Measurements from ENCODE around the gene NECTIN1.

Gene NECTIN1

GRCh38 chr11:119755356-119756071 is 26.5 kb upstream of the NECTIN1 start:
- CTCF ChIA-PET, result interaction anchor here (0.8 to 14.3 kb wide), 3 partner anchors 12 to 26 kb away, joined by 3 to 78 read pairs (median 3); partner anchors contain the start of gene NECTIN1
- DNase-seq (ENCODE audit: extremely low spot score), result no peak

GRCh38 chr11:119754656-119755355 is 25.8 kb upstream of the NECTIN1 start:
- TF ChIP-seq CTCF (IDR thresholded peaks at IDR 0.05; ENCODE audit: control extremely low read depth, extremely low read depth, low read depth, missing control alignments), result no peak
- POLR2A ChIA-PET, result no interaction called here
- CTCF ChIA-PET, result interaction anchor here (0.8 to 14.3 kb wide), 3 partner anchors 11 to 25 kb away, joined by 3 to 78 read pairs (median 3); partner anchors contain the start of gene NECTIN1
- DNase-seq (ENCODE audit: extremely low spot score), result no peak

More at GRCh38 chr11:119755356-119756071, 26.5 kb upstream of the NECTIN1 start:
- no peak for TF ChIP-seq CTCF (IDR thresholded peaks at IDR 0.05; ENCODE audit: control extremely low read depth, extremely low read depth, low read depth, missing control alignments)
- POLR2A ChIA-PET, result no interaction called here

- DNase-seq (ENCODE audit: extremely low spot score), result no peak
- TF ChIP-seq CTCF (IDR thresholded peaks at IDR 0.05; ENCODE audit: control extremely low read depth, extremely low read depth, low read depth, missing control alignments), result no peak
- POLR2A ChIA-PET, result no interaction called here
- CTCF ChIA-PET, result interaction anchor here (3.2 to 14.3 kb wide), 2 partner anchors 12 to 25 kb away, joined by 14 to 78 read pairs; partner anchors contain the start of gene NECTIN1
Measured at GRCh38 chr11:119754199-119754598, 25.2 kb upstream of the NECTIN1 start.

- DNase-seq (ENCODE audit: extremely low spot score), result no peak
- TF ChIP-seq CTCF (IDR thresholded peaks at IDR 0.05; ENCODE audit: control extremely low read depth, extremely low read depth, low read depth, missing control alignments), result no peak
- ChIA-PET CTCF (interaction anchor here (0.6 to 14.3 kb wide), 6 partner anchors 10 to 356 kb away, joined by 3 to 78 read pairs (median 4); partner anchors contain the start of gene NECTIN1), POLR2A (no interaction called here)
Measured at GRCh38 chr11:119752946-119753345, 23.9 kb upstream of the NECTIN1 start.

- ChIA-PET POLR2A (no interaction called here), CTCF (interaction anchor here (0.6 to 14.3 kb wide), 6 partner anchors 10 to 356 kb away, joined by 3 to 78 read pairs (median 4); partner anchors contain the start of gene NECTIN1)
- no peak for TF ChIP-seq CTCF (IDR thresholded peaks at IDR 0.05; ENCODE audit: control extremely low read depth, extremely low read depth, low read depth, missing control alignments)
- DNase-seq (ENCODE audit: extremely low spot score), result no peak
Measured at GRCh38 chr11:119752345-119752871, 23.4 kb upstream of the NECTIN1 start.

GRCh38 chr11:119750056-119750455 is 21.1 kb upstream of the NECTIN1 start:
- ChIA-PET POLR2A (interaction anchor here (1.3 kb wide), 1 partner anchor 21 kb away, joined by 3 read pairs; the partner anchor contains the start of gene NECTIN1), CTCF (interaction anchor here (0.9 to 14.3 kb wide), 4 partner anchors 10 to 83 kb away, joined by 3 to 78 read pairs (median 4); partner anchors contain the start of gene NECTIN1)
- DNase-seq (ENCODE audit: extremely low spot score), result no peak
- no peak for TF ChIP-seq CTCF (IDR thresholded peaks at IDR 0.05; ENCODE audit: control extremely low read depth, extremely low read depth, low read depth, missing control alignments)

All from GM10248 (cell line).